ENCODE data around the gene ECT2L.
"Not testable (repeated sequence)": the region's sequence is repeated elsewhere in the genome, so short reads cannot be mapped to it uniquely, and the experiment has no call there.

Gene ECT2L

GRCh38 chr6:138936873-138937272 lies 141.0 kb downstream of the ECT2L start:
- DNase-seq (ENCODE audit: low read depth in 3 of 3) = not testable (repeated sequence)

DNA sequence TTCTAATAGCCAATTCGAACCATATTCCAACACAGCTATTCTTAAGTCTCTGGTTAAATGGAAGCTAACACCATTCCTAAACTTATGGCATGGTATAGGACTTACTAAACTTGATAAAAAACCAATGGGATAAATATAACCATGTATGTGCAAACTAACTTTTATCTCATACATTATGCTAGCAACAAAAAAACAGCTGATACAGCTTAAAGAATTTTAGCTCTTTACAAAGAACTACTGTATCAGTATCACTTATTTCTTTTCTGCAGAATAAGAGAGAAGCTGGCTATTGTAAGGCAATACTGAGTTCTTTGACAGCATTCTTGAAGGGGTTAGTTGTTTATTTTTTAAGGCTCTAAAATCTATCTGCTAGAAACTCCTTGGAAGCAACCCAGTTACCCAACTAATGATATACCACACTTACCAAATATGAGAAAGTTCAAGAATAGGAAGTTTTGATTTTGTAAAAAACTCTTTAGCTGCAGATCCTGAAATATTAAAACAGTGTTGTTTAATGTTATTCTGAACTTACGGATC lies 147.3 kb downstream of the ECT2L start:
- no peak for DNase-seq (ENCODE audit: low read depth in 3 of 3)

- no peak for DNase-seq (ENCODE audit: low read depth in 3 of 3)
Observed at GRCh38 chr6:138944412-138944811, 148.5 kb downstream of the ECT2L start.

DNA sequence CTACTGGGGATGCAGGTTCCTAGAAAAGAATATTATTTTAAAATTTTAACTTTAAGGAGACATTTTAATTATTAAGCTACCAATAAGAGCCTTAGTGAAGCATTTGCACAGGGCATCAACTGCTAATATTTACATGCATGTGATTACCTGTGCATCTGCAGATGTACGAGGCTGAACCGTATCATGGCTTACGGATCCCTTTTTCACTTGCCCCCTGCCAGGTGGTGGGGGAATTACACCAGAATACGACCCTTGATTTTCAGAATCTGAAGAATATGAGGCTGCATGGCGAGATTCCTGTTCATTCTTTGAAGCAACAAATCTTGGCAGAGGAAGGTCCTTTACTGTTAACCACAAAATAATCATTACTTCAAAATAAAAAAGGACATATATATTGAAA lies 149.5 kb downstream of the ECT2L start:
- no peak for DNase-seq (ENCODE audit: low read depth in 3 of 3)

GRCh38 chr6:138948004-138948403 lies 152.1 kb downstream of the ECT2L start:
- no peak for DNase-seq (ENCODE audit: low read depth in 3 of 3)

GRCh38 chr6:138948546-138949179 lies 152.8 kb downstream of the ECT2L start:
- no peak for DNase-seq (ENCODE audit: low read depth in 3 of 3)

DNA sequence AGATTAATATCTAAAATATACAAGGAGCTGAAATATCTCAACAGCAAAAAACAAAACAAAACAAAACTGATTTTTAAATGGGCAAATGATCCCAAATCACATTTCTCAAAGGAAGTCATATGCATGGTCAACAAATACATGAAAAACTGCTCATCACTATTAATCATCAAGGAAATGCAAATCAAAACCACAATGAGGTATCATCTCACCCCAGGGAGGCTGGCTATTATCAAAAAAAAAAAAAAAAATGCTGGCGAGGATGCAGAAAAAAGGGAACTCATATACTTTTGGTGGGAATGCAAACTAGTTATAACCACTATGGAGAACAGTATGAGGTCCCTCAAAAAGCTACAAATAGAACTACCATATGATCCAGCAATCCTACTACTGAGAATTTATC lies 157.6 kb downstream of the ECT2L start:
- no peak for DNase-seq (ENCODE audit: low read depth in 3 of 3)
